Cardiac muscle cell (in vitro differentiated cells and primary cell): ENCODE results near the gene CCNJL. TPM values are rescaled to one million over a fixed set of nuclear protein-coding genes. Genes with fewer than 3 reads are reported as not detected.

Experiments used
- DNase-seq, 2 donors: peaks; one replicate each; pipeline versions ENCODE4 v3.0.0 to v3.0.0-alpha.2; 2010 to 2017; ENCODE audit warnings: low read depth in 1 of 2, low spot score in 1 of 2
- H3K27ac ChIP-seq: fragments of 200-600 bp; sonication (generic); 2 replicates; pipeline ENCODE4 v1.5.1; 2016
- H3K27me3 ChIP-seq: fragments of 200-600 bp; sonication (generic); 2 replicates; pipeline ENCODE4 v1.6.0; 2016; ENCODE audit warnings: control low read depth
- H3K36me3 ChIP-seq: fragments of 200-600 bp; sonication (generic); 2 replicates; pipeline ENCODE4 v1.5.1; 2016; ENCODE audit warnings: control low read depth
- H3K4me1 ChIP-seq: fragments of 200-600 bp; sonication (generic); 2 replicates; pipeline ENCODE4 v1.8.1; 2017; ENCODE audit warnings: low read depth, mild to moderate bottlenecking, mixed run types
- H3K4me3 ChIP-seq: fragments of 200-600 bp; sonication (generic); 2 replicates; pipeline ENCODE4 v1.5.1; 2016; ENCODE audit warnings: mild to moderate bottlenecking
- H3K9me3 ChIP-seq: fragments of 200-600 bp; sonication (generic); 2 replicates; pipeline ENCODE4 v1.5.1; 2017; ENCODE audit warnings: low read depth, mild to moderate bottlenecking, control low read depth
- polyA plus RNA-seq: library from polyadenylated mRNA; unstranded; fragments of >200 nt; fragmentation: Nextera tagmentation; extraction: Ambion mirVana; gene quantifications from 2 replicates; pipeline ENCODE4 v1.2.1, GENCODE V29; 2016
- total RNA-seq: library from RNA; depleted of rRNA; stranded (reverse); fragments of >200 nt; gene quantifications from 2 replicates; pipeline ENCODE4 v1.2.3, GENCODE V29; 2016
- TF ChIP-seq, protein P1 (sequence below): IDR thresholded peaks from 2 replicates; pipeline ENCODE4 v1.5.1; 2012; ENCODE audit warnings: low read depth, mild to moderate bottlenecking, low read length

CCNJL gene
- total and polyA plus RNA-seq, 2 experiments from 2014 or later, result 14.1 to 16.1 TPM

- H3K27me3 ChIP-seq, result no peaks in the 10 kb centered on the region
- no peak for DNase-seq
- TF ChIP-seq, protein P1, sequence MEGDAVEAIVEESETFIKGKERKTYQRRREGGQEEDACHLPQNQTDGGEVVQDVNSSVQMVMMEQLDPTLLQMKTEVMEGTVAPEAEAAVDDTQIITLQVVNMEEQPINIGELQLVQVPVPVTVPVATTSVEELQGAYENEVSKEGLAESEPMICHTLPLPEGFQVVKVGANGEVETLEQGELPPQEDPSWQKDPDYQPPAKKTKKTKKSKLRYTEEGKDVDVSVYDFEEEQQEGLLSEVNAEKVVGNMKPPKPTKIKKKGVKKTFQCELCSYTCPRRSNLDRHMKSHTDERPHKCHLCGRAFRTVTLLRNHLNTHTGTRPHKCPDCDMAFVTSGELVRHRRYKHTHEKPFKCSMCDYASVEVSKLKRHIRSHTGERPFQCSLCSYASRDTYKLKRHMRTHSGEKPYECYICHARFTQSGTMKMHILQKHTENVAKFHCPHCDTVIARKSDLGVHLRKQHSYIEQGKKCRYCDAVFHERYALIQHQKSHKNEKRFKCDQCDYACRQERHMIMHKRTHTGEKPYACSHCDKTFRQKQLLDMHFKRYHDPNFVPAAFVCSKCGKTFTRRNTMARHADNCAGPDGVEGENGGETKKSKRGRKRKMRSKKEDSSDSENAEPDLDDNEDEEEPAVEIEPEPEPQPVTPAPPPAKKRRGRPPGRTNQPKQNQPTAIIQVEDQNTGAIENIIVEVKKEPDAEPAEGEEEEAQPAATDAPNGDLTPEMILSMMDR, result no peak
Measured at GRCh38 chr5:160285316-160285715, 27.0 kb downstream of the CCNJL start.

GRCh38 chr5:160284291-160284873 lies 28.0 kb downstream of the CCNJL start:
- Histone ChIP-seq H3K4me1 (peaks cover 18% of the 10 kb centered on the region), H3K27me3 (no peaks in the 10 kb centered on the region), H3K9me3 (no peaks in the 10 kb centered on the region), H3K4me3 (no peak overlapping the region), H3K27ac (no peak overlapping the region), H3K36me3 (peaks cover 4% of the 10 kb centered on the region)
- no peak for DNase-seq
- TF ChIP-seq, protein P1, result no peak

More at GRCh38 chr5:160285316-160285715, 27.0 kb downstream of the CCNJL start:
- Histone ChIP-seq H3K27ac (no peak overlapping the region), H3K4me1 (peaks cover 23% of the 10 kb centered on the region), H3K4me3 (no peak overlapping the region), H3K9me3 (no peaks in the 10 kb centered on the region), H3K36me3 (peaks cover under 1% of the 10 kb centered on the region)

- DNase-seq, result no peak
- Histone ChIP-seq H3K4me1 (no peaks in the 10 kb centered on the region), H3K4me3 (no peak overlapping the region), H3K9me3 (no peaks in the 10 kb centered on the region), H3K27me3 (no peaks in the 10 kb centered on the region), H3K27ac (no peak overlapping the region), H3K36me3 (peaks cover 4% of the 10 kb centered on the region)
- TF ChIP-seq, protein P1, result no peak
Measured at GRCh38 chr5:160281275-160281674, 31.1 kb downstream of the CCNJL start.

GRCh38 chr5:160280384-160281095 lies 31.8 kb downstream of the CCNJL start:
- TF ChIP-seq, protein P1, result no peak
- Histone ChIP-seq H3K4me3 (no peak overlapping the region), H3K9me3 (no peaks in the 10 kb centered on the region), H3K27me3 (no peaks in the 10 kb centered on the region), H3K27ac (no peak overlapping the region), H3K36me3 (peaks cover 8% of the 10 kb centered on the region), H3K4me1 (no peaks in the 10 kb centered on the region)
- no peak for DNase-seq

DNA sequence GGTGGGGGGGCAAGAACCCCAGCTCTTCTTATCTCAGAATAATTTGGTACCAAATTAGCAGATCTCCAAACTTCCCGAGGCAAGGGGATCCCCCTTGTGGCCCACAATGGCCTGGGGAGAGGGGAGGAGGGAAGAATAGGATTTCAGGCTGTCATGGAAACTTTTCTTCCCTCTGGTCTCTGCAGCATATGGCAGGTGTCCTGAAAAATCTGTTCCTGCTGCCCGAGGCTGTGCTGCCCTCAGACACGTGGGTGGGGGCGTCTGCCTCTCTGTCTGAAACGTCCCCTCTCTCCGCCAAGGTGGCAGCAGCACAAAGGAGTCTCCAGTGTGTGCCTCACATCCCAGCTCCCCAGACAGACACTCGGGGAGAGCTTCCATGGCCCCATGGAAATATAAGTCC lies 34.0 kb downstream of the CCNJL start:
- TF ChIP-seq, protein P1, result no peak
- Histone ChIP-seq H3K27ac (no peak overlapping the region), H3K36me3 (peaks cover 8% of the 10 kb centered on the region), H3K4me3 (no peak overlapping the region), H3K4me1 (peaks cover under 1% of the 10 kb centered on the region), H3K27me3 (no peaks in the 10 kb centered on the region), H3K9me3 (no peaks in the 10 kb centered on the region)
- no peak for DNase-seq
